ENCODE data around the gene FOXN3. TPM values are rescaled to one million over a fixed set of nuclear protein-coding genes. Genes with fewer than 3 reads are reported as not detected.

FOXN3 gene
- total RNA-seq, 1 experiment from 2014 or later = 125 TPM

GRCh38 chr14:89411976-89412375 lies 5.1 kb downstream of the FOXN3 start:
- H3K79me2 ChIP-seq (ENCODE audit: insufficient read depth, low read length) = peaks cover 75% of the 10 kb centered on the region; the same call in 1 of the 2 replicates
- Mint-ChIP-seq H3K4me1 (peaks cover 47 to 56% of the 10 kb centered on the region in 2 experiments), H3K27me3 (ENCODE audit: low read depth) (no peaks in the 10 kb centered on the region), H3K4me3 (no peak overlapping the region; a peak in 1 of 5 replicates), H3K36me3 (ENCODE audit: insufficient read depth in 1 of 3, low read depth in 3 of 3) (peaks cover 54 to 82% (median 55%) of the 10 kb centered on the region in 3 experiments), H3K9me3 (peaks cover 14 to 20% of the 10 kb centered on the region in 2 experiments; a peak in 4 of 5 replicates), H3K27ac (peak overlapping the region in 1 of 3 experiments; percentile 55; a peak in 1 of 7 replicates)
- DNase-seq = no peak
- H2BK120ac ChIP-seq (ENCODE audit: low read depth, low read length, poor library complexity, severe bottlenecking) = no peak overlapping the region
- no peak overlapping the region for H3K9ac ChIP-seq (ENCODE audit: extremely low read depth, insufficient read length, low read length)
- no peak overlapping the region for H4K5ac ChIP-seq (ENCODE audit: insufficient read length, low read depth, low read length)
- H2BK12ac ChIP-seq (ENCODE audit: insufficient read length, low read depth, low read length) = no peak overlapping the region
- H3K9me3 ChIP-seq (ENCODE audit: control insufficient read depth, low read depth, low read length) = no peaks in the 10 kb centered on the region
- no peak overlapping the region for H3K4ac ChIP-seq (ENCODE audit: low read depth, low read length)
- H2BK20ac ChIP-seq (ENCODE audit: low read depth, low read length, poor library complexity, severe bottlenecking) = no peak overlapping the region
- no CpG with 5 or more reads among the region's 11 CpGs for WGBS (ENCODE audit: extremely low coverage, insufficient read length, low lambda C conversion rate)
- peaks cover 2% of the 10 kb centered on the region for H4K20me1 ChIP-seq (ENCODE audit: control insufficient read depth, insufficient read depth, insufficient read length)
- H3T11ph ChIP-seq (ENCODE audit: low read length) = no peak overlapping the region
- TF ChIP-seq CTCF (conservative IDR thresholded peaks at IDR 0.05) = no peak
- H3K79me1 ChIP-seq (ENCODE audit: insufficient read depth, low read depth, low read length, poor library complexity, severe bottlenecking) = peaks cover 14% of the 10 kb centered on the region
- H3K18ac ChIP-seq (ENCODE audit: insufficient read length, low read depth, low read length) = no peak overlapping the region
- H3K14ac ChIP-seq (ENCODE audit: insufficient read depth, low read length) = no peak overlapping the region
- H3K56ac ChIP-seq (ENCODE audit: insufficient read length, low read depth, low read length) = no peak overlapping the region
- no peaks in the 10 kb centered on the region for H3K27me3 ChIP-seq (ENCODE audit: insufficient read depth, low read length)
- H2BK5ac ChIP-seq (ENCODE audit: insufficient read length, low read length) = no peak overlapping the region
- H4K8ac ChIP-seq (replicated peaks; ENCODE audit: insufficient read length, low read depth, low read length) = no peak overlapping the region
- no peak overlapping the region for H2BK15ac ChIP-seq (ENCODE audit: low read depth, low read length)
- no peak overlapping the region for H3K27ac ChIP-seq (ENCODE audit: insufficient read length, low read depth, low read length)
- H2AFZ ChIP-seq (ENCODE audit: low read length) = no peak overlapping the region
- H3K4me2 ChIP-seq (ENCODE audit: insufficient read depth, insufficient read length, low read length) = no peak overlapping the region
- no peak overlapping the region for H4K91ac ChIP-seq (ENCODE audit: insufficient read length, low read depth, low read length)
- peaks cover 14% of the 10 kb centered on the region; the same call in 1 of the 2 replicates for H3K4me1 ChIP-seq (ENCODE audit: insufficient read depth, low read length)
- no peak overlapping the region for H3K23ac ChIP-seq (ENCODE audit: insufficient read length, low read depth, low read length)
- peaks cover 9% of the 10 kb centered on the region for H3K23me2 ChIP-seq (ENCODE audit: insufficient read length, low read depth, low read length, poor library complexity, severe bottlenecking)
- H2AK5ac ChIP-seq (ENCODE audit: insufficient read length, low read length) = no peak overlapping the region
